ENCODE measurements around the gene HS1BP3.

The HS1BP3 gene

GRCh38 chr2:20650877-20651730 is at the start of gene HS1BP3:
HS1BP3 (minus strand) TSS chr2:20651098; CDS start chr2:20651063, 35 bp downstream.
- DNase-seq (ENCODE audit: low read depth in 2 of 2): peak; percentile 36 to 46

GRCh38 chr2:20698916-20699613 is 48.2 kb upstream of the HS1BP3 start:
- DNase-seq (ENCODE audit: low read depth in 2 of 2): no peak

- DNase-seq (ENCODE audit: low read depth in 2 of 2): no peak
Observed at GRCh38 chr2:20697322-20697934, 46.5 kb upstream of the HS1BP3 start.

GRCh38 chr2:20696366-20696765 is 45.5 kb upstream of the HS1BP3 start:
- DNase-seq (ENCODE audit: low read depth in 2 of 2): no peak

- DNase-seq (ENCODE audit: low read depth in 2 of 2): no peak
Observed at GRCh38 chr2:20693317-20693716, 42.4 kb upstream of the HS1BP3 start.

- no peak for DNase-seq (ENCODE audit: low read depth in 2 of 2)
Observed at GRCh38 chr2:20692081-20692480, 41.2 kb upstream of the HS1BP3 start.

GRCh38 chr2:20691076-20691734 is 40.3 kb upstream of the HS1BP3 start:
- no peak for DNase-seq (ENCODE audit: low read depth in 2 of 2)

- no peak for DNase-seq (ENCODE audit: low read depth in 2 of 2)
Observed at GRCh38 chr2:20689428-20690264, 38.7 kb upstream of the HS1BP3 start.

GRCh38 chr2:20687260-20687832 is 36.4 kb upstream of the HS1BP3 start:
- DNase-seq (ENCODE audit: low read depth in 2 of 2): no peak

- no peak for DNase-seq (ENCODE audit: low read depth in 2 of 2)
Observed at GRCh38 chr2:20684581-20685063, 33.7 kb upstream of the HS1BP3 start.

- DNase-seq (ENCODE audit: low read depth in 2 of 2): no peak
Observed at GRCh38 chr2:20682167-20682920, 31.4 kb upstream of the HS1BP3 start.

- DNase-seq (ENCODE audit: low read depth in 2 of 2): no peak
Observed at GRCh38 chr2:20680744-20681375, 30.0 kb upstream of the HS1BP3 start.

GRCh38 chr2:20678780-20679179 is 27.9 kb upstream of the HS1BP3 start:
- no peak for DNase-seq (ENCODE audit: low read depth in 2 of 2)

GRCh38 chr2:20678086-20678395 is 27.1 kb upstream of the HS1BP3 start:
- DNase-seq (ENCODE audit: low read depth in 2 of 2): no peak

GRCh38 chr2:20677301-20678085 is 26.6 kb upstream of the HS1BP3 start:
- no peak for DNase-seq (ENCODE audit: low read depth in 2 of 2)

- no peak for DNase-seq (ENCODE audit: low read depth in 2 of 2)
Observed at GRCh38 chr2:20676353-20677215, 25.7 kb upstream of the HS1BP3 start.

GRCh38 chr2:20675701-20676352 is 24.9 kb upstream of the HS1BP3 start:
- no peak for DNase-seq (ENCODE audit: low read depth in 2 of 2)
